ENCODE results near the gene TMEM179.

DNA sequence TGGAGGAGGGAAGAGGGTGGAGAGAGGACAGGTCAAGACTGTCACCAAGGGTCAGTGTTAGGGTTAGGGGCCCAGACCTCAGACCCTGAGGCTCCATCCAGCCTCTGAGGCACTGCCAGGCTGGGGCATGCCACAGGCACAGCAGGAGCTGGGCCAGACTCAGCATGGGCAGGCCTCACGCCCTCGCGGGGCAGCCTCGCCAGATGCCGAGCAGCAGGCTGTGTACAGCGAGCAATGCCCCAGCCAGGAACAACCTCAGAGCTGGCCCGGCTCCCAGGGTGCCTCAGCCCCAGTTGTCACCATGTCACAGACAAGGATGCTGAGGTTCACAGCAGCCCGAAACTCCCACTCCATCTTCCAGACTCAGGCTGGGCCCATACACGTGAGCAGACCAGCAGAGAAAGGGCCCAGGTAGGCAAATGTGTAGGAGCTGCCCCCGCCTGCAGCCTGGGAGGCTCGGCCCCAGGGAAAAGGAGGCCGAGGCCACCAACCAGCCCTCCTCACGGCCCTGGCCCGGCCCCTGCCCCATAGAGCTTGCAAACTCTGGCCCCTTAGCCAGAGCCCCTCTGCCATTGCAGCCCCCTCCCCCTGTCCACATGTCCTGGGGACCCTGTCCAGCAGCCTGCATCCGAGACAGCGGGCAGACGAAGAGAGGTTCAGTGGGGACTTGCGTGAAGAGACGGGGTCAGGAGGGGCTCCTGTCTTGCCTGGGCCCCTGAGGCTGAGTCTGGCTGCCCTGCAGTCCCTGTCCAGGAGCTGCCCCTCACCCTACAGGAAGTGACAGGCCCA lies 17.5 kb downstream of the TMEM179 start:
- TF ChIP-seq, protein P1, sequence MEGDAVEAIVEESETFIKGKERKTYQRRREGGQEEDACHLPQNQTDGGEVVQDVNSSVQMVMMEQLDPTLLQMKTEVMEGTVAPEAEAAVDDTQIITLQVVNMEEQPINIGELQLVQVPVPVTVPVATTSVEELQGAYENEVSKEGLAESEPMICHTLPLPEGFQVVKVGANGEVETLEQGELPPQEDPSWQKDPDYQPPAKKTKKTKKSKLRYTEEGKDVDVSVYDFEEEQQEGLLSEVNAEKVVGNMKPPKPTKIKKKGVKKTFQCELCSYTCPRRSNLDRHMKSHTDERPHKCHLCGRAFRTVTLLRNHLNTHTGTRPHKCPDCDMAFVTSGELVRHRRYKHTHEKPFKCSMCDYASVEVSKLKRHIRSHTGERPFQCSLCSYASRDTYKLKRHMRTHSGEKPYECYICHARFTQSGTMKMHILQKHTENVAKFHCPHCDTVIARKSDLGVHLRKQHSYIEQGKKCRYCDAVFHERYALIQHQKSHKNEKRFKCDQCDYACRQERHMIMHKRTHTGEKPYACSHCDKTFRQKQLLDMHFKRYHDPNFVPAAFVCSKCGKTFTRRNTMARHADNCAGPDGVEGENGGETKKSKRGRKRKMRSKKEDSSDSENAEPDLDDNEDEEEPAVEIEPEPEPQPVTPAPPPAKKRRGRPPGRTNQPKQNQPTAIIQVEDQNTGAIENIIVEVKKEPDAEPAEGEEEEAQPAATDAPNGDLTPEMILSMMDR (IDR thresholded peaks at IDR 0.05 in 4 of 5, conservative IDR thresholded peaks at IDR 0.05 in 1 of 5), result no peak
- no peak for TF ChIP-seq POLR2A (IDR thresholded peaks at IDR 0.05)
